ENCODE measurements around the gene CELF1.

- TF ChIP-seq CTCF (IDR thresholded peaks at IDR 0.05; ENCODE audit: low read length) (no peak), EZH2 (IDR thresholded peaks at IDR 0.05; ENCODE audit: borderline replicate concordance, low read length) (no peak)
Observed at GRCh38 chr11:47593492-47593933, 40.6 kb upstream of the CELF1 start.
